Progenitor cell of endocrine pancreas (in vitro differentiated cells): Measurements from ENCODE around the gene TMC3. TPM values are rescaled to one million over a fixed set of nuclear protein-coding genes. Genes with fewer than 3 reads are reported as not detected.

Experiments
- DNase-seq: peaks from one replicate; pipeline ENCODE4 v3.0.0; 2021; ENCODE audit warnings: low spot score; ENCODE audit not compliant: unreplicated experiment
- H3K27ac Mint-ChIP-seq: 2 replicates; pipeline ENCODE4 v1.8.0; 2021; ENCODE audit warnings: mild to moderate bottlenecking, moderate library complexity, mixed read lengths
- H3K27me3 Mint-ChIP-seq: 2 replicates; pipeline ENCODE4 v1.8.0; 2021; ENCODE audit warnings: mixed read lengths
- H3K36me3 Mint-ChIP-seq: 2 replicates; pipeline ENCODE4 v1.8.0; 2022; ENCODE audit warnings: mixed read lengths; ENCODE audit not compliant: insufficient read depth
- H3K4me1 Mint-ChIP-seq: 2 replicates; pipeline ENCODE4 v1.8.0; 2021; ENCODE audit warnings: low read depth, mixed read lengths
- H3K4me3 Mint-ChIP-seq: 2 replicates; pipeline ENCODE4 v1.8.0; 2021; ENCODE audit warnings: low read depth, mild to moderate bottlenecking, moderate library complexity, mixed read lengths
- H3K9me3 Mint-ChIP-seq: 2 replicates; pipeline ENCODE4 v1.8.0; 2021; ENCODE audit warnings: low read depth, mixed read lengths
- CTCF ChIP-seq: fragments of 200-600 bp; sonication (generic); IDR thresholded peaks from one replicate; pipeline ENCODE4 v1.5.0; 2021; ENCODE audit warnings: antibody characterized with exemption, mild to moderate bottlenecking; ENCODE audit not compliant: unreplicated experiment
- total RNA-seq: library from RNA; stranded (reverse); gene quantifications from 2 replicates; pipeline ENCODE4 v1.2.1, GENCODE V29; 2021

Gene TMC3
- total RNA-seq, 1 donor from 2014 or later, result 0.10 TPM

- no peak for TF ChIP-seq CTCF
- no peaks in the 10 kb centered on the region for H3K36me3 Mint-ChIP-seq
Measured at GRCh38 chr15:81391657-81392056, 17.6 kb upstream of the TMC3 start.

GRCh38 chr15:81388436-81388770 lies 14.4 kb upstream of the TMC3 start:
- Mint-ChIP-seq H3K9me3 (peaks cover 4% of the 10 kb centered on the region), H3K27me3 (no peaks in the 10 kb centered on the region)

More at GRCh38 chr15:81391657-81392056, 17.6 kb upstream of the TMC3 start:
- H3K9me3 Mint-ChIP-seq, result no peaks in the 10 kb centered on the region
- H3K27me3 Mint-ChIP-seq, result no peaks in the 10 kb centered on the region
- no peak overlapping the region for H3K4me3 Mint-ChIP-seq
- H3K4me1 Mint-ChIP-seq, result no peaks in the 10 kb centered on the region
- H3K27ac Mint-ChIP-seq, result no peak overlapping the region
- DNase-seq, result no peak

GRCh38 chr15:81387621-81388435 lies 13.8 kb upstream of the TMC3 start:
- no peak overlapping the region for H3K27ac Mint-ChIP-seq
- no peak for TF ChIP-seq CTCF
- H3K36me3 Mint-ChIP-seq, result no peaks in the 10 kb centered on the region
- no peaks in the 10 kb centered on the region for H3K27me3 Mint-ChIP-seq
- H3K4me3 Mint-ChIP-seq, result no peak overlapping the region
- no peaks in the 10 kb centered on the region for H3K4me1 Mint-ChIP-seq
- H3K9me3 Mint-ChIP-seq, result peaks cover 4% of the 10 kb centered on the region
- DNase-seq, result no peak

More at GRCh38 chr15:81388436-81388770, 14.4 kb upstream of the TMC3 start:
- no peak overlapping the region for H3K27ac Mint-ChIP-seq
- H3K4me3 Mint-ChIP-seq, result no peak overlapping the region
- no peak for TF ChIP-seq CTCF
- DNase-seq, result no peak
- H3K36me3 Mint-ChIP-seq, result no peaks in the 10 kb centered on the region
- H3K4me1 Mint-ChIP-seq, result no peaks in the 10 kb centered on the region

GRCh38 chr15:81386947-81387346 lies 12.9 kb upstream of the TMC3 start:
- Mint-ChIP-seq H3K27ac (no peak overlapping the region), H3K9me3 (peaks cover 4% of the 10 kb centered on the region), H3K36me3 (no peaks in the 10 kb centered on the region), H3K4me3 (no peak overlapping the region), H3K4me1 (no peaks in the 10 kb centered on the region), H3K27me3 (no peaks in the 10 kb centered on the region)
- no peak for DNase-seq
- TF ChIP-seq CTCF, result no peak

GRCh38 chr15:81385721-81386076 lies 11.7 kb upstream of the TMC3 start:
- H3K9me3 Mint-ChIP-seq, result peaks cover 4% of the 10 kb centered on the region
- DNase-seq, result no peak
- H3K27ac Mint-ChIP-seq, result no peak overlapping the region
- H3K36me3 Mint-ChIP-seq, result no peaks in the 10 kb centered on the region
- no peaks in the 10 kb centered on the region for H3K27me3 Mint-ChIP-seq
- no peak overlapping the region for H3K4me3 Mint-ChIP-seq
- no peaks in the 10 kb centered on the region for H3K4me1 Mint-ChIP-seq
- TF ChIP-seq CTCF, result no peak
